Measurements from ENCODE around the gene ATRIP. TPM values are rescaled to one million over a fixed set of nuclear protein-coding genes. Genes with fewer than 3 reads are reported as not detected.
A peak's percentile ranks its signal among the peaks of the same experiment; 100 is the strongest.
"Not testable (repeated sequence)": the region's sequence is repeated elsewhere in the genome, so short reads cannot be mapped to it uniquely, and the experiment has no call there.

The ATRIP gene
- polyA plus RNA-seq, 3 donors = 13.1 to 13.7 (median 13.4) TPM

DNA sequence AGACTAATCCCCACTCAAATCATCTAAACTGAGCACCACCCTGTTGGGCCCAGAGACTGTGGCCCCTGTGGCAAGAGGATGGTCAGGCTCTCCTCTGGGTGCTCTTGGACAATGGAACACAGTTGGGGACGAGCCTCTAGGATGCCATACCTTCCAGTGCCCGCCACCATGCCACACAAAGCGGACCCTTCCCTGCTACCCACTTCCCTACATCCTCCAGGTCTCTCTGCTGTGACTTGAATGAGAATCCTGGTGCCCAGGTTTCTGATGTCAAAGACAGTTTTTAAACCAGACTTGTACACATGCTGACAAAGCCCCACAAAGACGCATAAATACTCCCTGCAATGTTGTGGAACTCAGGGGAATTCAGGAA is 11.3 kb upstream of the ATRIP start:
- DNase-seq (ENCODE audit: low read depth in 3 of 3, low spot score in 2 of 3) = no peak

DNA sequence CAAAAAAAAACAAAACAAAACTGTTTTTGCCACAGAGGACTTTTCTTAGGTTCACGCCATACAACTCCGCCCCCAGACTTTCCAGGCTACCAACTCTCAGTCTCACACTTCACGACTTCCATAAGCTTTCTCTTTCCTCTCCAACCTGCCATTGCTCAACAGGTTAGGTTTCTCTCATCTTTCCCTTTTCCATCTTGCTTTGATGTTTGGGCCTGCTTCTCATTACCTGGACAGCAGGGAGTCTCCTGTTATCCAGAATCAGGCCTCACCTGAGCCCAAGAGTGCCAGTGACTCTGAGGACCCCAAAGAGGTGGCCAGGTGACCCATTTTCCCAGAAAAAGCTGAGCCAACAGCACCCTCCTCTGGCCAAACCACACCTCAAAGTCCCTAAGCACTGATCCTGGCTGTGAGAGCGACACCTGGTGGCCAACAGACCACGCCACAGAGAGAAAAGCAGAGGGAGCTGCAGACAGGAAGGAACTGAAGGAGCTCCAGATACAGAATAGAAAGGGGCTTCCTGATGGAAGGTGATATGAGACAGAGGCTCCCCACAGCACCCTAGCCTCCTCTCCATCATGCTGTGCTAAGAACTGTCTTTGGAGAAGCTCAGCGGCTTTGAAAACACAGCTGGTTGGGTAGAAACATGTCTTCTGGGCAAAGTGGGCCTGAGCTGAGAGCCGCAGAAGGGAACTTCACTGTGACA is 10.6 kb upstream of the ATRIP start:
- DNase-seq (ENCODE audit: low read depth in 3 of 3, low spot score in 2 of 3) = peak in 1 of 3 donors; percentile 71

DNA sequence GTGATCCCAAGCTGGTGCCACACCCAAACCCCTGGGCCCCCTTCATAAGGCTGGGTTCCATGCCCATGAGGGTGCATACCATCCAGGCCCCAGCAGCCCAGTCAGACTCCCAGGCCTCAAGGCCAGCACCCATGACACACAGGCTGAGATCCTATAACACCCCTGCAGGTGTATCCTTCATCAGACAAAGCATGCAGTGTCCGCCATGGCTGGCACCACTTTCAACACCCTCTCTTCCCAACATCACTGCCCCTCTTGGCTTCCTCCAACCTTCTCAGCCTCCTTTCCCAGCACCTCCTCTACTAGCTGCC is 10.1 kb upstream of the ATRIP start:
- DNase-seq (ENCODE audit: low read depth in 3 of 3, low spot score in 2 of 3) = no peak

DNA sequence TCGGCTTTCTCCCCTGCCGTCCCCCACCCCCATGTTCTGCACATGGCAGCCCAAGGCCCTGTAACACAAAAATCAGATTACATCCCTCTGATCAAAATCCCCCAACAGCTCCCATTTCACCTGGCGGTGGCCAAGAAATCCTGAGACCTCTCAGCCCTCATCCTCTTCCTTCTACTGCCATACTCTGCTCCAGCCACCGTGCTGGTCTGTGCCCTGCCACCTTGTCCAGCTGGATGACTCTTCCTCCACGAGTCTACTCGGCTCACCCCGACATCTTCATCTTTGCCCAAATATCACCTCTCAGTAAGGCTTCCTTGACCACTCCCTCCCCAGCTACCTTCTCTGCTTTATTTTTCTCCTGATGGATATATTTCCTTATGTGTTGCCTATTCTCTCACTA is 9.7 kb upstream of the ATRIP start:
- DNase-seq (ENCODE audit: low read depth in 3 of 3, low spot score in 2 of 3) = no peak

DNA sequence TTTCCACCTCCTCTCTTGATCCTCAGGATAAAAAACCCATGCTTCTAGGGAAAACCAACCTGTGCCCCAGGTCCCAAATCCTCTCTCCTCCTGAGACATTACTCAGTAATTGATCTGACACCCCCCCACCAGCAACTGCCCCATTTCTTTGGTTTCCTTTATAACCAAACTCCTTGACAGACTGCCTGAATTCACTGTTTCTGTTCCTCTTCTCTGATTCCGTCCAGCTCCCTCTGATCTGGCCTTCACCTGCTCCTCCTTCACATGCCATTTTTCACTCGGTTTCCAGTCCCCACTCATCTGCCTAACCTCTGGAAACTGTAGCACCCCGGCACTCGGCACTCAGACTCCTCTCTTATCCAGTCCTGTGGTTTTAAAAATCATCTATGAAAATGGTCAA is 8.7 kb upstream of the ATRIP start:
- DNase-seq (ENCODE audit: low read depth in 3 of 3, low spot score in 2 of 3) = no peak

DNA sequence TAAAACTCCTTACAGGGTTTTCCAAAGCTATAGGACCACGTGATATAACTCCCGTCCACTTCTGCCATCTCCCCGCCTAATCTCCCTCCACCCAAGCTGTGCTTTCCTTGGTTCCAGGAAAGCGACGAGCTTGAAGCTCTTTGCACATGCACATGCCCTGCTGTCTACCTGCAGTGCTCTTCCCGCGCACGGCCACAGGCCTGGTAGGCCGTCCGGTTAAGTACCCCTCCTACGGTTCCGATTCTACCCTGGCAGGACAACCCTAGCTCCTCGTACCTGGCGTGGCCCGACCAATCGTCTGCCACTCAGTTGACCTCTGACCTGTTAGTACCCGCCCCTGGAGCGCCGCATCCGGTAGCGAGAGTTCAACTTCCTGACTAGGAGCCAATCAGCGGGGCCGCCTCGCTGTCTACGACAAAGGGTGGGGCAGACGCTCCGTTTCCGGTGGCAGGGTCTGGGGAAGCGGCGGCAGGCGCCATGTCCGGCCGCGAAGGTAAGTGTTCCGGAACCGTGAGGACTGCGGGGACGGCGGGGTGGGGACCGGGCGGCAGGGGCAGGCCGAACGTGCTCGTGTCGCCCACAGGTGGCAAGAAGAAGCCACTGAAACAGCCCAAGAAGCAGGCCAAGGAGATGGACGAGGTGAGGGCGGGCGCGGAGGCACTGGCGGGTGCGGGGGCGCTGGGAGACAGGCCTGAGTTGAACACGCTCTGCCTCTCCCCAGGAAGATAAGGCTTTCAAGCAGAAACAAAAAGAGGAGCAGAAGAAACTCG is 6.5 kb upstream of the ATRIP start, which contains the start of the genes CCDC51 and TMA7:
Gene CCDC51 (minus strand): TSS at position 300 of the 770 bp plus-strand sequence. CDS start 4,991 bp downstream, outside the sequence.
Gene TMA7 (plus strand): TSS at position 438 of the 770 bp plus-strand sequence. CDS start 40 bp downstream, at position 478.
- peak; percentile 89 to 93 (median 91) for DNase-seq (ENCODE audit: low read depth in 3 of 3, low spot score in 2 of 3)

DNA sequence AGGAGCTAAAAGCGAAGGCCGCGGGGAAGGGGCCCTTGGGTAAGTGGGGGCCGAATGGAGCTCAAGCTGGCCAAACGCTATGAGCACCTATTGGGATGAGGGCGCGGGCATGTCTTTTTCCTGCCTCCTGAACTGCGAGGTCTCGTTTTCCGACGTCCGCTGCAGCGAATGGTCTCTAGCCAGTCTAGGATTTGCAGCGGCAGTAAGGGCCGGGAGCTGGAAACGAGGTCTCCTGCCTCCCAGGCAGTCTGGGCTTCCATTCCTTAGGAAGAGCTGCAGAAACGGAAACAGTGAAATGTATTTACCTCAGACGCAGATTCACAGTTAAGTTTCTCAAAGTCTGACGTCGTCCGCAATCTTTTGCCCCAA is 6.0 kb upstream of the ATRIP start:
- no peak for DNase-seq (ENCODE audit: low read depth in 3 of 3, low spot score in 2 of 3)

DNA sequence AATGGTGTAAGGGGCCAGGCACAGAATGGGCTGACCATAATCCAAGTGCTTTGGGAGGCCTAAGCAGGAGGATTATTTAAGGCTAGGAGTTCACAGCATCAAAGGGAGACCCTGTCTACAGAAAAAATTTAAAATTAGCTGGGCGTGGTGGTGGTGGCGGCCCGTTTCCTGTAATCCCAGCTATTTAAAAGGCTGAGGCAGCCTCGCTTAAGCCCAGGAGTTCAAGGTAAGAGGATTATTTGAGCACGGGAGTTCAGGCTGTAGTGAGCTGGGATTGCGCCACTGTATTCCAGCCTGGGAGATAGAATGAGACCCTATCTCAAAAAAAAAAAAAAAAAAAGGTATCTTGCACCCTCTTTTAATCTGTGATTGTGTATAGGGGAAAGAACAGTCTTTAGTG is 4.6 kb upstream of the ATRIP start:
- DNase-seq (ENCODE audit: low read depth in 3 of 3, low spot score in 2 of 3) = no peak

DNA sequence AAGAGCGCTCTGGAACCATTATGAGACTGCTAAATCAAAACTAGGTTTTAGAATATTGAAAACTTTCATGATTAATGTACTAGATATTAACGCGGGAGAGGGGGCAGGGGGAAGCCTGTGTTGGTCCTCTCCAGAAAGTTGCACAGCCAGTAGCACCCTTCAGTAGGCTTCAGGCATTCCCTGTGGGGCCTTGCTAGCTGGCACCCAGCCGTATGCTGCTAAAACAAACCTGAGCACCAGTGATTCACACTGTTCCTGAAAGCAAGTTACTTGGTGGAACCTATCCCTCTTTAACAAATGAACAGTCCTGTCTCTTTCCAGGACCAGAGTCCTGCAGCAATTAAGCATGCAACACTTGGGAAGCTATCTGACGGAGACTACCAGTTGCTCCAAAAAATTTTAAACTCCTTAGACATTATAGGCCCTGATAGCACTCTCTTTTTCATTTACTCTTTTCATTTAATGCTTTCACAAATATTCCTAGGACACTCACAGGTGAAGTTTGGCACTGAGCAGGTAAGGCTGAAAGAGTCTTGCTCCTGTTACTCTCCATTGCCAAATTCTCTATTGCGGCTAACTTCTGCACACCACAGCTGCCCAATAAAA is 1.2 kb upstream of the ATRIP start:
- no peak for DNase-seq (ENCODE audit: low read depth in 3 of 3, low spot score in 2 of 3)

DNA sequence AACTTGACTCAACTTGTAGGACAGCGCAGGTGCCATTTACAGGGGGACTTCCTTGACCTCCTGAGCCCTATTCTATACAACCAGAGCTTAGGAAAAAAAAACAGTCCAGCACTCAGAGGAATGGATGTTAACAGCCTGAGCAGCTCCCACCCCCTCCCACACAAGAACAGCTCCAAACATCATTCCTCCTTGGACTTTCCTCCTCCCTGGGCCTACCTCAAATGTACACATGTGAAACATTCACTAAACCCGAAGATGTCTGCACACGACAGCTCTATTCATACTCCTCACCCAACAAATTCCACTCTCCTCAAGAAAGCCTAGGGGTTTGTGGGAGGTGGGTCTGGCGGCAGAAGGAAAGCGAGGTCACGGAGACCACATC is 503 bp upstream of the ATRIP start:
- DNase-seq (ENCODE audit: low read depth in 3 of 3, low spot score in 2 of 3) = no peak

DNA sequence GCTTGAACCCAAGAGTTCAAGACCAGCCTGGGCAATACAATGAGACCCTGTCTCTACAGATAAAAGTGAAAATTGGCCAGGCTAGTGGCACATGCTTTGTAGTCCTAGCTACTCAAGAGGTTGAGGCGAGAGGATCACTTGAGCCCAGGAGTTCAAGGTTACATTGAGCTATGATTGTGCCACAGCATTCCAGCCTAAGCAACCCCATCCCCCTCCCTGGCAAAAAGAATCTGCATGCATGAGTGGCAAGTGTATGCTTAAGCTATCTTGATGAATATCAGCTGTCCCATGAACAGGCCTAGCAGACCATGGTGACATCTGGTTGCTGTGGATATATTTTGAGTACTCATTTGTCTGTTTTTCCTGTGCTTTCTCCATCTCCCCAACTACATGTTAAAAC is 4.7 kb downstream of the ATRIP start:
- DNase-seq (ENCODE audit: low read depth in 3 of 3, low spot score in 2 of 3) = no peak

DNA sequence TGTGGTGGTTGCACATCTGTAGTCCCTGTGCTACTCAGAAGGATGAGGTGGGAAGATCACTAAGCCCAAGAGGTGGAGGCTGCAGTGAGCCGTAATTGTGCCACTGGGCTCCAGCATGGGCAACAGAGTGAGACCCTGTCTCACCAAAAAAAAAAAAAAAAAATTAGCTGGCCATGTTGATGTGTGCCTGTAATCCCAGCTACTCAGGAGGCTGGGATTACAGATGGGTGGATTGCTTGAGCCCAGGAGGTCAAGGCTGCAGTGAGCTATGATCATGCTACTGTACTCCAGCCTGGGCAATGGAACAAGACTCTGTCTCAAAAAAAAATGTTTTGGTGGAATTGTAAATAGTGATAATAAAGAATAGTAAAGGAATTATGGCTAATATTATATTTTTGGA is 9.9 kb downstream of the ATRIP start:
- no peak for DNase-seq (ENCODE audit: low read depth in 3 of 3, low spot score in 2 of 3)

DNA sequence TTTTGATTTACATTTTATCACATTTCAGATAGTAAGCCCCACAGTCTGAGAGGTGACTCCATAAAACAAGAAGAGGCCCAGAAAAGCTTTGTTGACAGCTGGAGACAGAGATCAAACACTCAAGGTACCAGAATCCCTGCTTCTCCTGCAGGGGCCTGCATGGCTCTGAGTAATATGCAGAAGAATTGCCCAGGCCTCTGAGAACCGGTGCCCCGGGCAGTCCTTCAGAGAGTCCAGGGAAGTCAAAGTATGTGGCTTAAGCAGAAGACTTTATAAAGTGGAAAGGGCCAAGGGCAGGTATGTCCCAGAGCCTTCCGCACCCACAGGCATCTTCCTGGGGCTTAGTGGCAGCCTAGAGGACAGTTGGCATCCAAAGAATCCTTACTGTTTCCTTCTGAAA is 12.8 kb downstream of the ATRIP start:
- no peak for DNase-seq (ENCODE audit: low read depth in 3 of 3, low spot score in 2 of 3)

DNA sequence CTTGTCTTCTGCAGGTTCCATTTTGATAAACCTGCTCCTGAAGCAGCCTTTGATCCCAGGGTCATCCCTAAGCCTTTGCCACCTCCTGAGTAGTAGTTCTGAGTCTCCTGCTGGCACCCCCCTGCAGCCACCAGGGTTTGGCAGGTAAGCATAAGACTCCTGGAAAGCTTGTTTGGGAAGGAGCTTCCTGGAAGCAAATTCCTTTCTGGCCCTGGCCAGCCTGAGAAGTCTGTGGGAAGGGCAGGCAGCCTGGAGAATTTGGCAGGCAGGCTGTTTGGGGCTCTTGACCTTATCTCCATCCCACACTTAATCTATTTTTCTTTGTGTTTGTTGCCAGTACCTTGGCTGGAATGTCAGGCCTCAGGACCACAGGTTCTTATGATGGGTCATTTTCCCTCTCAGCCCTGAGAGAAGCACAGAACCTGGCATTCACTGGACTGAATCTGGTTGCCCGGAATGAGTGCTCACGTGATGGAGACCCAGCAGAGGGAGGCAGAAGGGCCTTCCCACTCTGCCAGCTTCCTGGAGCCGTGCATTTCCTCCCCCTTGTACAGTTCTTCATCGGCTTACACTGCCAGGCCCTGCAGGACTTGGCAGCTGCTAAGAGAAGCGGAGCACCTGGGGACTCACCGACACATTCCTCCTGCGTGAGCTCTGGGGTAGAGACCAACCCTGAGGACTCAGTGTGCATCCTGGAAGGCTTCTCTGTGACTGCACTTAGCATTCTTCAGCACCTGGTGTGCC is 13.4 kb downstream of the ATRIP start:
- no peak for DNase-seq (ENCODE audit: low read depth in 3 of 3, low spot score in 2 of 3)

DNA sequence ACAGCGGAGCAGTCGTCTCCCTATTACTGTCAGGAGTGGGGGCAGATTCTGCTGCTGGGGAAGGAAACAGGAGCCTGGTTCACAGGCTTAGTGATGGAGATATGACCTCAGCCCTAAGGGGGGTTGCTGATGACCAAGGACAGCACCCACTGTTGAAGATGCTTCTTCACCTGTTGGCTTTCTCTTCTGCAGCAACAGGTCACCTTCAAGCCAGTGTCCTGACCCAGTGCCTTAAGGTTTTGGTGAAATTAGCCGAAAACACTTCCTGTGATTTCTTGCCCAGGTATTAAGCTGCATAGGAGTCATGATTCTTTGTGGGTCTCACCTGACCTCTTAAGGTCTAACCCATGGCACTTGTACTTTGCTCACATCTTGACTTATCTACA is 14.0 kb downstream of the ATRIP start:
- DNase-seq (ENCODE audit: low read depth in 3 of 3, low spot score in 2 of 3) = no peak

DNA sequence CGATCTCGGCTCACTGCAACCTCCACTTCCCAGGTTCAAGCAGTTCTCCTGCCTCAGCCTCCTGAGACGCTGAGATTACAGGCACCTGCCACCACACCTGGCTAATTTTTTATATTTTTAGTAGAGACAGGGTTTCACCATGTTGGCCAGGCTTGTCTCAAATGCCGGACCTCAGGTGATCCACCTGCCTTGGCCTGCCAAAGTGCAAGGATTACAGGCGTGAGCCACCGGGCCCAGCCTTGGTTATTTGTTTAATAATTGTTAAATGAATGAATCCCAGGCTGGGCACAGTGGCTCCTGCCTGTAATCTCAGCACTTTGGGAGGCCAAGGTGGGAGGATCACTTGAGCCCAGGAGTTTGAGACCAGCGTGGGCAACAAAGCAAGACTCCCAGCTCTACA is 15.2 kb downstream of the ATRIP start:
- DNase-seq (ENCODE audit: low read depth in 3 of 3, low spot score in 2 of 3) = not testable (repeated sequence)

DNA sequence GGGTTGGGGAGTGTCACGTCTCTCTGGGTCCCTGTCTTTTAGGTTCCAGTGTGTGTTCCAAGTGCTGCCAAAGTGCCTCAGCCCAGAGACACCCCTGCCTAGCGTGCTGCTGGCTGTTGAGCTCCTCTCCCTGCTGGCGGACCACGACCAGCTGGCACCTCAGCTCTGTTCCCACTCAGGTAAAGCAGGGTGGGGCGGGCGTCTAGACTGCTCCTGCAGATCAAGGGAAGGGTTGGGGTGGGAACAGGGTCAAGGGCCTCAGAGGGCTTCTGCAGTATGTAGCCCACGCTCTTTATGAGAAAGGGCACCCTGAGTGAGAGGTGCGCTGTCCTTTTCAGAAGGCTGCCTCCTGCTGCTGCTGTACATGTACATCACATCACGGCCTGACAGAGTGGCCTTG is 17.2 kb downstream of the ATRIP start:
- DNase-seq (ENCODE audit: low read depth in 3 of 3, low spot score in 2 of 3) = no peak

DNA sequence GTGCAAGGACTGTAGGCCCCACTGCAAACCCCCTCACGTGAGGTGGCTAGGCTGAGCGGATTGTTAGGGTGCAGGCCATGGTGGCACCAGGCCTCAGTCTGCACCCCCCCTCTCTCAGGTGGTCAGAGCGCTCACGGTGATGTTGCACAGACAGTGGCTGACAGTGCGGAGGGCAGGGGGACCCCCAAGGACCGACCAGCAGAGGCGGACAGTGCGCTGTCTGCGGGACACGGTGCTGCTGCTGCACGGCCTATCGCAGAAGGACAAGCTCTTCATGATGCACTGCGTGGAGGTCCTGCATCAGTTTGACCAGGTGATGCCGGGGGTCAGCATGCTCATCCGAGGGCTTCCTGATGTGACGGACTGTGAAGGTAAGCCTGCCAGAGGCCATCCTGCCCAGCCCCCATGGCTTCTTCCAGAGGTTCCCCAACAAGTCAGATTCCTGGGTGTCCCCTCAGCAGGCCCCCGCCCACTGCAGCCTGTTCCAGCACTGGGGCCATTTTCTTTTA is 18.2 kb downstream of the ATRIP start:
- DNase-seq (ENCODE audit: low read depth in 3 of 3, low spot score in 2 of 3) = no peak

DNA sequence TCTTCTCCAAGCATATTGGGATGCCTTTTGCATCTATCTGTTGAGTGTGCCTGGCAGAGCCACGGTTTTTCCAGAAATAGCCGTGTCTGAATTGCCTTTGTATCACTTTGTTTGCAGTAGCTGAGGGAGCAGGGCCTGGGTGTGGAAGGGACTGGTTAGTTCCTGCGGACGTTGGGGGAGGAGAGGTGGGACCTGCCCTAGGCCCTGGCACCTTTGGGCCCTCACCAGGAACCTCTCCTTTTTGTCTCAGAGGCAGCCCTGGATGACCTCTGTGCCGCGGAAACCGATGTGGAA is 18.6 kb downstream of the ATRIP start:
- no peak for DNase-seq (ENCODE audit: low read depth in 3 of 3, low spot score in 2 of 3)

DNA sequence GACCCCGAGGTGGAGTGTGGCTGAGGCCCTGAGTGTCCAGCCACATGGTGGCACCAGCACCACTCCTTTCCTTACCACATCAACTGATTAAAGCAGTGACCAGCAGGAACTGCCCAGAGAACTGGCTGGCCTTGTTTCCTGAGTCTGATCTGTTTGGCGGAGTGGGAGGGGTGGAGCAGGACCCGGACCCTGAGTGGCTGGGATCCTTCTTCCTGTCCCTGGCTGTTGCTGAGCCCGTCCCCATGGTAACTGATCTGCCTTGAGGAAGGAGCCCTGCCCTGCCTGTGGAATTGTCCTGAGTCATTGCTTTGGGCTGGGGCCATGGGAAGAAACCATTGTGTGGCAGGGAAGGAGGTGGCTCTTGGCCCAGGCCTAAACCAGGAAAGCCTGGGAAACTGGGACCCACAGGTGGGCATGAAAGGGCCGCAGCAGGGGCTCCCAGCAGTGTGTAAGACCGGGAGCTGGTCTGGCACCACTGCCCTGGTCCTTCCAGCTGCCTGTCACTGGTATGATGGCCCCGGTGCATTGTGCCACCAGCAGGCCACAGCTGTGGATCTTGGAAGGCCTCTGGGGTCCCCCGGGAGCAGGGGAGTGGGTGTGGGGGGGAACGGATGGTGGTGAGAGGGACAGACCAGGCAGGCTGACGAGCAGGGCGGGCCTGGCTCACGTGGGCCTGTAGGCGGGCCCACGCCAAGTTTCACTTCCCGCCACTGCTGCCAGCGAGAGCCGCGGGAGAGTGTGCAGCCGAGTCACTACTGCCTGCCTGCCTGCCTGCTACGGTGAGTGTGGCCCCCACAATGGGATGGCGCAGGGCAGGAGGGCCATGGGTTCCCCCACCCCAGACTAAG is 19.2 kb downstream of the ATRIP start:
- DNase-seq (ENCODE audit: low read depth in 3 of 3, low spot score in 2 of 3) = peak; percentile 93 to 98 (median 97)
